GM19043 (cell line): Measurements from ENCODE around the gene MORN1.

ENCODE experiments used
- ATAC-seq: cut with Tn5 transposase; IDR thresholded peaks from one replicate; pipeline ENCODE4 v1.9.1; 2021; ENCODE audit warnings: low read depth; ENCODE audit not compliant: unreplicated experiment

The MORN1 gene

DNA sequence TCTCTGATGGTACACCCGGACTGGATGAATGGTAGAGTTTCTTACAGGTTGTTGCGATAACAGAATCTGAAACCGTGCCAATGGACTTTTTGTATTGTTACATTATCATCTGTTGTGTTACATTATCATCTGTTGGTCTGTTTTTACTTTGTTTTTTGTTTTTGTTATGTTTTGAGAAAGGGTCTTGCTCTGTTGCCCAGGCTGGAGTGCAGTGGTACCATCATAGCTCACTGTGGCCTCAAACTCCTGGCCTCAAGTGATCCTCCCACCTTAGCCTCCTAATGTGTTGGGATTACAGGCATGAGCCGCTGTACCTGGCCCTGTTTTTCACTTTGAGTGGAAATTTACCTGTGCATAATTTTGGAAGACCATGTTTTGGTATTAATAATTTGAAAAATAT lies 31.2 kb upstream of the MORN1 start:
- ATAC-seq, result no peak

DNA sequence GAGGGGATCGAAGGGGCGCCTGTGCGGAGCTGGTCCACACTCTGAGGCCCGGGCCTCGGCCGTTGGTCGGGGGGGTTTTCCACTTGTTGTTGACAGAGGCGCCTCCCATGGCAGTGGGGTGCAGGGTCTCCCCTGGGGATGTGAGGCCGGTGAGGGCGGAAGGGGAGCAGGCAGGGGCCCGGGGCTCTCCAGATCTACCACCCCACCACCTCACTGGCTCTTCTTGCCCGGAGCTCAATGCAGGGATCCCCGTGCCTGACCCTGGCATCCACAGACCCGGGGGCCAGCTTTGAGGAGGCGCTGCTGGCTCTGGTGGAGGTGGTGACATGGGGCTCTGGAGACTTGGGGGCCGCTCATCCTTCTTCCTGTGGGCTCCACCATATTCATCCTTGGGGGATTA lies 28.1 kb upstream of the MORN1 start:
- no peak for ATAC-seq

DNA sequence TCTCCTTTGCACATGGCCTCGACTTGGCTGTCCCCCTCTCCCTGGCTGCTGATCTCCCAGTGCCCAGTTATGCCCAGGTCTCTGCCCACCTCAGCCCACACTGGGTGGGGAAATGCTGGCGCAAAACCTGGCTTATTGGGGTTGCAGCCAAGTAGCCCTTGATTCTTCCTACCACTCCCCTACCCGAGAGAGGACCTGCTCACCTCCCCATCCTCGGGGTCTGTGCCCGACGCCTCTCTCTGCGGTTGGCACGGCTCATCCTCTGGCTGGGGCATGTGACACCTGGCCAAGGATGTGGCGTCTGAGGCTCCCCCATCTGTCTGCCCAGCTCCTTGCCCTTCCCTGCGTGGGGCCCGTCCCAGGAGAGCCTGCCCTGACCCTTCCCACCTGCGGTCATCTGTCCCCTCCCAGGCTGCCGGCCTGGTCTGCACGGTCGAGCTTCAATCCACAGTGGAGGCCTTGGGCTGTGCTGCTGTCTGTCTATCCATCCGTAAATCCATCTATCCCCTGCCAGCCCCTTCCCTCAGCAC lies 27.5 kb upstream of the MORN1 start:
- no peak for ATAC-seq

DNA sequence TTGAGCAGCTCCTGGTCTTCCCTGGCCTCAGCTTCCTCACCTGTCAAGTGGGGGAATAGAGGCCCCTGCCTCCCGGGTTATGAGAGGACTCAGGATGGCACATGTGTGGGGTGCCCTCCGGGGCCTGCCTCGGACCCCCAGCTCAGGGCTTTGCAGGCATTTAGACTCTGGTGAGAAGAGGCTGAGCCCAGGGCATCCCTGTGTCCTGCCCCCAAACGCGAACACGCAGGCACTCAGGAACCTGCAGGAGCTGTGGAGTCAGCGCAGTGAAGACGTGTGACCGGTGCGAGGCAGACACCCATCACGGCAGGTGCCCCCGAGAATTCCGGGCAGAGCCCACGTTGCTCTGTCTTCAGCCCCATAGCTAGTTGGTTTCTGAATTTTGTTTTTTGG lies 26.5 kb upstream of the MORN1 start:
- no peak for ATAC-seq

DNA sequence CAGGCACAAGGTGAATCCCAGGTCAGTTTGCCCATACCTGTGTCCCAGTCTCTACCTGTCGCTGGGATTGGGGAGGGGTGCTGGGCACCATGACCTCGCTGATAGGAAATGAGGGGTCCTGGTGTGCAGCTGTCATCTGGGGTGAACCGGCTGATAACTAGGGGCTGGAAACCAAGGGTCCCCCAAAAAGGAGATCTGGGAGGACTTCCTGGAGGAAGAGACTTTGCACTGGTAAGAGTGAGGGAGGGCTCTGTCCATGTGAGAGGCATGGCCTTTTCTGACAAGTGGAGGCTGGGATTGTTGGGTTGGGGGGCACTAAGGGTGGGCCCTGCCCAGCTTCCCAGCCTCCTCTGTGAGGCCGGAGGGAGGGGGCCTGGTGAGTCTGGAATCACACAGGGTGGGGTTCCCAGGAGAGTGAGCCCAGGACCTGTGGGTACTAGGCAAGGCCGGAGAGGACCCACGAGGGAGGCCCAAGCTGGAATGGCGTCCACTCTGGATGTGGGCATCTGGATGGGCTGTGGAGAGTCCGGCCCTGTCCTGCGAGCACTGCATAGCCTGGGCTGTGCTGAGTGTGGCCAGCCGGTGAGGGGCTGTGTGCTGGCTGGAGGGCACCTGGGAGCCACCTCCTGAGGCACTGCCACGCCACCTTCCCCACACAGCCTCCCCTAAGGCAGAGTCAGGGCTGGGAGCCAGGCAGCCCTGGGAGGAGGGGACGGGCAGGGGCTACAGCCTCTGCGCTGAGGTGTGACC lies 25.9 kb upstream of the MORN1 start:
- ATAC-seq, result no peak

- no peak for ATAC-seq
These were observed 25.0 kb upstream of the MORN1 start for GRCh38 chr1:2416403-2416802.

GRCh38 chr1:2415801-2416208 lies 24.5 kb upstream of the MORN1 start:
- ATAC-seq, result no peak

DNA sequence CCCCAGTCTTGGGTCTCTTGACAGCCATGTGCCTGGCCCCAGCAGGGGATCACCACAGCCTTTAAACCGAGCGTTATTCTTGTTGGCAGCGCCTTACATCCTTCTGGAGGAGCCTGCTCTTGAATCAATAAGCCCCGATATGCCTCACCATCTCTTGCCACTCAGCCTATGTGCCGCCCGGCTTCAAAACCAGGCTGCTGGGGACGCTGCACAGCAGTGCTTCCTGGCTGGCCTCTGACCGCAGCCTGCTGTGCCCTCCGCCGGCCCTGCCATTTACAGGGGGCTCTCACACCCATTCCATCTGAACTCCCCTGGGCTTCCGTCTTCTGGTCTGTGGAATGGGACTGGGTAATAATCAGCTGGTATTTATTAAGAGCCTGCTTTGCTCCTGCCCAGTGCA lies 24.0 kb upstream of the MORN1 start:
- no peak for ATAC-seq

DNA sequence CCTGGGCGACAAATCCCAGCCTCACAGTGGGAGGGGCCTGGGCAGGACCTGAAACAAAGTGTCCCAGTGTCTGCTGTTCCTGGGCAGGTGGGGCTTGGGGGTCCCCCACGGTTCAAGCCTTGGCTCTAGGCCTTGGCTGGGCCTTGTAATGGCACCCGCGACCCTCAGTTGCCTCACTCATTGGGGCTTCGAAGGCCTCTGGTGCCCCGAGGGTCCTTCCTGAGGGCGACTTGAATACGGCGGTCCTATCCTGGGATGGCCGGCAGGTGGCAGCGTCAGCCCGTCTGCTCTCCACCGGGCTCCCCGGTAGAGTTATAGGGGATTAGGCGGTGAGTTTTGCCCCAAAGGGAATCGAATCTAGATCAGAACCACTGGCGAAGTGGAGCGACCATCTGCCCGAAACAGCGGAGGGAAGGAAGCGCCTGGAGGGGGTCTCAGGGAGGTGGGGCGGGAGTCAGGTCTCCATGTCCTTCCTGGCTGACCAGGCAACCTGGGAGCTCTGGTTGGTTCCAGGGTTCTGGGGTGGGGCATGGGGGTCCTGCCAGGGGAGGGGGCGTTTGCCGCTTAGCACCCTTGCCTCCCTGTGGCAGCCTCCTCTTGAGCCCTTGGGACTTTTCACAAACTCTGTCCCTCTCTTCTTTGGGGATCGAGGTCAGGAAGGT lies 23.1 kb upstream of the MORN1 start:
- no peak for ATAC-seq

DNA sequence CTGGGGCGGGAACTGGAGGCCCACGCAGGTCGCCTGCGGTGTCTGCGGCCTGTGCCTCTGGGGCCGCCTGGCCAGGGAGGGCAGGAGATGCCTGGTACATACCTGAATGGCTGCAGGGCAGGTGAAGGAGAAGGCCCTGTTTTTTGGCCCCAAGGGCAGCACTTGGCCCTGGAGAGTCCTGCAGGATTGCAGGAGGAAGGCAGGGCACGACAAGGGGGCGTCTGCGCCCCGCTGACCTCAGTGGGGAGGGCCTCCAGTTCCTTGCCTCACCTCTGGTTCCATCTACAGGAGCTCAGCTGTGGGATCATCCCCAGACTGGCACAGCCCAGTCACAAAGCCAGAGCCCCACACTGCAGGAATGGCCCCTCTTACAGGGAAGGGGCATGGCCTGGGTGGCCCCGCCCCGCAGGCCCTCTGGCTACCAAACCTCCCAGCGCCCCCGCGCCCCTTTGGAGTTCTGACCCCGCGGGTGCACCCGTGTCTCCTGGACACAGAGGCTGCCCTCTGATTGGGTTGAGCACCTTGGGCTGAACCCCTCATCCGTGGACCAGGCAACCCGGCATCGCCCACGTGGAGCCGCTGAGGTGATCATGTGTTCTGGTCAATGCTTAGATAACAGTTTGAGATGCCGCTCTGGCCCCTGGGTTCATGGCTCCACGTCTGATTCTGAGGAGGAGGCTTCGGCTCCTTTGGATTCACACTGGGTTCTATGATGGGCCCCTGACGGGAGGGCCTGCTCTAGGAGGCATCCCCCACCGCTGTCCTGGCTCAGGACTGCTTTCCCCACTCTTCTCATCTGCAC lies 22.3 kb upstream of the MORN1 start:
- ATAC-seq, result no peak

DNA sequence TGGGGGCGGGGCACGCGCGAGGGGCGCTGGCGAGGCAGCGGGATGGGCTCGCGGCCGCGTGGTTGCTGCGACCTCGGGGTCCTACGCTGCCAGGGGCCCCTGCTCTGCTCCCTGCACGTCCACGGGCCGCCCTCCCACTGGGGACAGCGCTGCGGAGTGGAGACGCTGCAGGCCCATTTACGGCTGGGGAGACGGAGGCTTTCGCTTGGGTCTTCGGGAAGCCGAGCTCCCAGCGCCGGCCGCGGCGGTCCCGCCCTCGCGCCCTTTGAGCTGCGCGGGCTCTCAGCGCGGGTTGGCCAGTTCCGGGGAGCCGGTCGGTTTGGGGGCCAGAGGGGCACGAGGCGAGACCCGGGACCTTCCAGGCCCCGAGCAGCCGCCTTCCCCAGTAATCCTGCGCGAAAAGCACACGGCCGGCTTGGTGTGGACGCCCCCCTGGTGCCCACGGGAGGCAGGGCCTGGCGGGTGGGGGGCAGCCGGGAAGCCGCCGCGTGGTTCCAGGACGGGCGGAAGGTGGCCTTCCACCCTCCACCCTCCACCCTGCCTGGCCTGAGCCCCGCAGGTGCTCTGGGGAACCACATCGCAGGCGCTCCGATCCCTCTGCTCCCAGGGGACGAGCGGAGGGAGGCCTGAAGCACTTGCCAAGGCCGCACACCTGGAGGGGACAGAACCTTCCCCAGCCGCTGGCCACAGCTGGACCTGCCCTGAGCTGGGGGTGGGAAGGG lies 21.6 kb upstream of the MORN1 start:
- peak; percentile 11 for ATAC-seq

DNA sequence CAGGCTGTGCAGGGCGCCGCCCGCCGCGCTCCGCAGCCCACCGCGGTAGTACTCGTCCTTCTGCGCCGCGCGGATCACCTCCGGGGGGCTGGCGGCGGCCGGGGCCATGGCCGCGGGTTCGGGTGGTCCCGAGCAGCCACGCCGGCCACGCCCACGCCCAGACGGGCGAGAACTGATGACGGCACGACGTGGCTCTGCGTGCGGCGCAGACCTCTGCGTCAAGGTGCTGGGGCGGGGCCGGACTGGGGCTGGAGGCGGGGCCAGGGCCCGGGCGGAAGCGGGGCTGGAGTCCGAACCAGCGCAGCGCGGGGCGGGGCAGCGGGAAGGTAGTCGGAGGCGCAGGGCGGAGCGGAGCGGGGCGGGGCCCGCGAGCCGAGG lies 21.0 kb upstream of the MORN1 start, which contains the start of gene PEX10:
PEX10 (minus strand) TSS at position 170 of the 378 bp plus-strand sequence; CDS start at position 108, 62 bp downstream.
- ATAC-seq, result peak; percentile 71

DNA sequence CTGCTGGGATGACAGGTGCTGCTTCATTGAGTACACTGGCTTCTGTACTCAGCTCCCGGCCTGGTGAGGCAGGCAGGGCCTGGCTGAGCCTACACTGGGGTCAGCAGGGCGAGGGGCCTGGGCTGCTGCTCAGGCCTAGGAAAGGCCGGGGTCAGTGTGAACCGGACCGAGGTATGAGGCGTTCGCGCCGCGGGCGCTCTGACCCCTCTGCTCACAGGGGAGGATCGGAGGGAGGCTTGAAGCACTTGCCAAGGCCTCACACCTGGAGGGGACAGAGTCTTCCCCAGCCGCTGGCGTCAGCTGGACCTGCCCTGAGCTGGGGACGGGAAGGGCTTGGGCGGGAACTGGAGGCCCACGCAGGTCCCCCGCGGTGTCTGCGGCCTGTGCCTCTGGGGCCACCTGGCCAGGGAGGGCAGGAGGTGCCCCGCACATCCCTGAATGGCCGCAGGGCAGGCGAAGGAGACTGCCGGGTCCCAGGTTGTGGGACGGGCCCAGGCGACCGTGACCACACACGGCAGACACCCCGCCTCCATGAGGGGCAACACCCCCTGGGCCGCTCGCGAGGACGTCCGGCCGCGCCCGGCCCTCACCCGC lies 20.5 kb upstream of the MORN1 start:
- ATAC-seq, result peak; percentile 2

- no peak for ATAC-seq
These were observed 18.4 kb upstream of the MORN1 start for GRCh38 chr1:2409745-2410144.

DNA sequence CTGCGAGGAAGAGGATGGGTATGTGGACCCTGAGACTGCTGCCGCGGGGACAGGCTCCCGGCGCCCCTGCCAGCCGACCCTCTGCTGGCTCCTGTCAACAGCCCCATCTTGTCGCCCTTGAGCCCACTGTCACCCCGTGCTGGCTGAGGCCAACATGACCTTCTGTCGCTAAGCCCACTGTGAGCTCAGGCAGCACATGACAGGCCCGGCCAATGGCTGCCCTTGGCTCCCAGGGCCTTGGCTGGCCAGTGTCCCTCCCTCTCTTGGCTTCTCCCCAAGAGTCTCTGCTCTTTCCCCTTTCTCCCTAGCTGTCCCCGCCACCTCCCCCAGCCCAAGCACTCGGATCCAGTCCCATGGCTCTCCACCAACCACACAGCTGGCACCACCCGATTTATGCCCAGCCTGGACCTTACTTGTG lies 17.5 kb upstream of the MORN1 start:
- no peak for ATAC-seq

- ATAC-seq, result no peak
These were observed 17.1 kb upstream of the MORN1 start for GRCh38 chr1:2408456-2408855.

DNA sequence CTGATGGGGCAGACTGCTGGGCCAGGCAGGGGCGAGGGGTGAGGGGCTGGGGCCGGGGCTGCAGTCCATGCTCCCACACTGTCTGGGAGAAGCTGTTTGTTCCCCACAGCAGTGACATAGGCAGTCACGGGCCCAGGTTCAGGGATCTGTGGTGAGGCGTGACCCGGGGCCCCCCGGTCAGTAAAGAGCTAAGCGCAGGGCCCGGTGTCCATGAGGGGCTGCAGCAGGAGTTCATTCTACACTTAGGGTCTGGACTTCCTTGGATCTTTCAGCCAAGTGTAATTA lies 16.6 kb upstream of the MORN1 start:
- ATAC-seq, result no peak

DNA sequence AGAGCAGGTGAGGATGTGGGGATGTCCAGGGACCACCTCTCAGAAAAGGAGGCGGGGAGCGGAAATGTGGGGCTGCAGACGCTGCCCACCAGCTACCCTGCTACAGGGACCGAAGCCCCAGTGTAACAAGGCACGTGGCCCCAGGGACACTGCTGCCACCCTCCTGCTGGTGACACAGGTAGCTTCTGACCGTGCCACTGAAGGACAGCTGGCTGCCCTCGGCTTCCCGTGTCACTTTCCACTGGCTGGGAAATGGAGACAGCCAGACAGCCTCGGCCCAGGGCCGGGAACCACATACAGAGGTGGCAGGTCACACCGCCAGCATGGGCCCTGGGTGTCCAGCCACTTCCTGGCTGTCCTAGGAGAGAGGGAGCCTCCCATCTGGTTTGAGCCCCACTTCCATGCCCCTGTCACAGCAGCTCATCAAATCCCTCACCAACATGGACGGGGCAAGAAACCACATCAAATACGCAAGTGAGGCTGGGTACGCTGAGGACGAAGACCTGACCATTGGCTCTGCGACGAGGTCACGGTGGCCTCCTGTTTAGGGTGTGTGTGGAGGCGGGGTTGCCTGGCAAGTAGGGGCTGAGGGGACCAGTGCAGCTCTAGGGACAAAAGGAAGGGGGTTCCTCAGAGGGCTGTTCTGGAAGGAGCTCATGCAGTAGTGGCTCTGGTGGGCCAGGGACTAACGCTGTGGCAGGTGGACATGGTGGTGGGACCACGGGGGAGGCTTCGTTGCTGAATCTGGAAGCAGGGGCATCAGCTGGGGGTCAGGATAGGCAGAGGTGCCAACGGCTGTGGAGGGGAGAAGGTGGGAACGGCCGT lies 16.0 kb upstream of the MORN1 start:
- no peak for ATAC-seq

GRCh38 chr1:2406451-2407041 lies 15.2 kb upstream of the MORN1 start:
- no peak for ATAC-seq
